Measurements from ENCODE around the gene PCDH9.

PCDH9 gene

GRCh38 chr13:67156723-67157060 lies 73.4 kb downstream of the PCDH9 start:
- DNase-seq (ENCODE audit: low read depth), result no peak

DNA sequence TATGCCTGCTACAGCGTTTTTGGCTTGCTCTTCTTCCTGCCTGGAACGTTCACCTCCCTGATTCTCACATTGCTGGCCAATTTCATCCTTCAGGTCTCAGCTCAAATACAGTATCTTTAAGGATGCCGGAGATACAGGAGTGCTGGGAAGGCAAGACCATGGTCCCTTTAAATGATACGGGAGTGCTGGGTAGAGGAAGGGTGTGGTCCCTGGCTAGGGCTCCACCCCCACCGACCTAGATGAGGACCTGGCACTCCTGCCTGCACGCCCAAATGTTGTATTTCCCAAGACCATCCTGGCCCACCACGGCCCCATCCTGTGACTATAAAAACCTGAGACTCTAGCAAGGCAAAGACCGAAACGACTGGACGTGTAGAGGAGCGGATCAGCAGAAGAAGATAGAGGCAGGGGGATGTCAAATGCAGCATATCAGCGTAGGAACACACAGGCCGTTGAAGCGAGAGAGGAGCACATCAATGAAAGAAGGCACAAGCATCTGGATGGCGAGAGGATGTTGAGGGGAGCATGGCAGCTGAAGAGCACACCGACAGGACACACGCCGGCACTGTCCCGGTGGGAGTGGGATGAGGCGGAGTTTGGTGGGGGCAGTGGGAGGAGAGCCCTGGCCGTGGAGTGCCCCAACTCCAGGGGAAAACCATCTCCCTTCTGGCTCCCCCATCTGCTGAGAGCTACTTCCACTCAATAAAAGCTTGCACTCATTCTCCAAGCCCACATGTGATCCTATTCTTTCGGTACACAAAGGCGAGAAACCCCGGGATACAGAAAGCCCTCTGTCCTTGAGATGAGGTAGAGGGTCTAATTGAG lies 74.0 kb downstream of the PCDH9 start:
- no peak for DNase-seq (ENCODE audit: low read depth)

GRCh38 chr13:67152085-67152484 lies 78.1 kb downstream of the PCDH9 start:
- no peak for DNase-seq (ENCODE audit: low read depth)

DNA sequence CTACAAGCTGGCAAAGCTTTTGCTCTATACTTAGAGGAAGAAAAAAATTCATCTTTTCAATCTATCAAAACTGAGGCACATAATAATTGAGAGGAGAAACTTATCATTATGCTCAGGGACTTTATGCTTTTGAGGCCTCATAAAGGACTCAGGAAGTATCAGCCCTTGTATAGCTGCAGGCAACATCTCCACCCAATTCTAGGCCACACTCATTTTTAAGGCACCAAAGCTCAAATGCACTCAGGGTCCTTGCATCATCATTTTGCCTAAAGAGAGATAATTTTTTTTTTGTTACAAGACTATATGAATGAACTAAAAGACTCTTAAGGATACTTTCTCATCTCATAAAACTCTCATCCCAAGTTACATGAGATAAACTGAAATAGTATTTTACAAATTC lies 78.5 kb downstream of the PCDH9 start:
- DNase-seq (ENCODE audit: low read depth), result no peak

- no peak for DNase-seq (ENCODE audit: low read depth)
These were observed 79.5 kb downstream of the PCDH9 start for GRCh38 chr13:67150608-67151007.

GRCh38 chr13:67148161-67148571 lies 82.0 kb downstream of the PCDH9 start:
- DNase-seq (ENCODE audit: low read depth), result no peak

- no peak for DNase-seq (ENCODE audit: low read depth)
These were observed 82.6 kb downstream of the PCDH9 start for GRCh38 chr13:67147342-67148133.

- no peak for DNase-seq (ENCODE audit: low read depth)
These were observed 83.5 kb downstream of the PCDH9 start for GRCh38 chr13:67146523-67147130.

- no peak for DNase-seq (ENCODE audit: low read depth)
These were observed 84.2 kb downstream of the PCDH9 start for GRCh38 chr13:67145950-67146349.

DNA sequence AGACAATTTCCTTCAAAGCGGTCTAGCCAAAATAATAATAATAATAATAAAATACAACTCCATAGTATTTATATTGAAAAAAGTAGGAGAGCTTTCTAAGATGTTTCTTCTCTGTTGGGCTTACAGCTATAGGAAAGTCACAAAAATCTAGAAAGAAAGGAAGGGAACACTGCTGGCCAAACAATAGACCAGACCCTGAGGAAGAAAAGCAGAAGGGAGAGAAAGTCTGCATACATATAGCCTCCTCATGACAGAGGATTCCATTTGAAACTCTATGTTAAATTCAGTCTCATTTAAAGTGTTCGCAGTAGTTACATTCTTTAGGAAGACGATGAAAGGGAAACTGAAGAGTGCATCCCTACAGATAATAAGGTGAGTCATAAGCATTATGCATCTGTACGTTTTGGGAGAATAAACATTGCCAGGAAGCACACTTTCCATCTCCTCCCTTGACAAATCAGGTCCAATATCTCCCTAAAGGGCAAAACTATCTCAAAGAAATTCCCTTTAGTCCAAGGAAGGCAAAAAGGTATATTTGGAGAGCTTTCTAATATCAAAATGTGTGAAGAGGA lies 86.5 kb downstream of the PCDH9 start:
- DNase-seq (ENCODE audit: low read depth), result no peak

DNA sequence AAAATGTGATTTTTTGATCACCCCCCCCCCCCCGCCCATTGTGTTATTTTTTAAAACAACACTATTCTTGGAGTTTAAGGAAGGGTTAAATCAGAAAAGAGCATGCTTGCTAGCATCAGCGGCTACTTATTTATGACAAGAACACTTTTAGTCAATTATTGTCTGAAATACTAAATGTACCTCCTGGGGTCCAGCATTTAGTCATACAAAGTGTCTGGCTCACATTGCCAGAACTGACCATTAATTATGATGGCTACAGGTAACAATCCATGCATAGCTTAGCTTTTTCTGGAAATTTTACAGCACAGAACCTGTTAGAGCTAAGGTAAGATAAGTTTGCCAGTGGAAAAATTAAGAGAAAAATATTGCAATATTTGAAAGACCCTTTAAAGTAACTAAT lies 90.1 kb downstream of the PCDH9 start:
- no peak for DNase-seq (ENCODE audit: low read depth)

GRCh38 chr13:67139551-67139950 lies 90.6 kb downstream of the PCDH9 start:
- DNase-seq (ENCODE audit: low read depth), result no peak

GRCh38 chr13:67138970-67139369 lies 91.2 kb downstream of the PCDH9 start:
- no peak for DNase-seq (ENCODE audit: low read depth)

- no peak for DNase-seq (ENCODE audit: low read depth)
These were observed 92.9 kb downstream of the PCDH9 start for GRCh38 chr13:67137044-67137735.

- DNase-seq (ENCODE audit: low read depth), result no peak
These were observed 94.0 kb downstream of the PCDH9 start for GRCh38 chr13:67136157-67136556.

- DNase-seq (ENCODE audit: low read depth), result no peak
These were observed 94.8 kb downstream of the PCDH9 start for GRCh38 chr13:67135356-67135755.

DNA sequence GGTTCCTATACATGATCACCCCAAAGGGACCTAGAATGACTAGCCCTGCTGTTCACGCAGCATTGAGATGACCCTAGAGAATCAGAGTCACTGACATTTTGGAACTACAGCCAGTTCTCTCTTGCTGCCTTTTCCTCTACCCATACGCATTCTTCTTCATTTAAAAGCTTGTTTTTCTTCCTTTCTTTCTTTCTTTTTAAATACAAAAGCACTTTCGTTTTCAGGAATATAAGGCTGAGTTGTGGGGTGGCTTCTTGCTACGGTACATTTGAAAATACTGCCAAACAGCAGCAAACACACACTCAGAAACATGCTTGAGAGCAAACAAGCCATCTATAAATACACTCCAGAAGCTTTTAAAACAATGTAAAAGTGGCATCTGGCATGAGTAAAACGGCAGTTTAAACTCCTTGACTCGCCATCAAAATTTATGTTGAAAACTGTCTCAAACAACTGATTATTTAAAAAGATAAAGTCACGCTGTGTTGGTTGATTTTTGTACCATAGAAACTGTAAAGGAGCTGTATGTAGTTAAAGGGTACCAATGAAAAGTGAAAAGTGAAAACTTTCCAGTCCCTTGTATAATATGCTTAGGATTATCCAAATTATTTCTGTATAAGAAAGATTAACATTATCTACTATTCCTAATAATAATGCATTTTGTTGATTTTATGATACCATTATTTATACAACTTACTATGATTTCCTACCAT lies 95.6 kb downstream of the PCDH9 start:
- DNase-seq (ENCODE audit: low read depth), result no peak

GRCh38 chr13:67133476-67133875 lies 96.7 kb downstream of the PCDH9 start:
- DNase-seq (ENCODE audit: low read depth), result no peak

DNA sequence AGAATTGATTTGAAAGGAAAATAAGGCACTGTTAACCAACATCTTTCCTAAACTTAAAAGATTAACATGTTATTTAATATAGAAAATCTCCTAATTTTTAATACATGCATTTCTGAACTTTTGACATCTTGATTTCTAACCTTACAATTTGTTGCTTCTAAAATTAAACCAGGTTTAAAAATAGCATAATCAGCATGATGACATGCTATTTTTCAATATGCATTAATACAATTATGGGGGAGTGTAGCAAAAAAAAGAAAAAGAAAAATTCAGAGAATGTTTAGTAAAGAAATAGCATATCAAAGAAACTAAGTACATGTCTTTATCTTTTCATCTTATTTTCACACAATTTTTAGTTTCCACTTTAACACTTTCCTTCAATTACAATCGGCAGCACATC lies 98.7 kb downstream of the PCDH9 start:
- DNase-seq (ENCODE audit: low read depth), result no peak

GRCh38 chr13:67130444-67130843 lies 99.7 kb downstream of the PCDH9 start:
- DNase-seq (ENCODE audit: low read depth), result no peak

DNA sequence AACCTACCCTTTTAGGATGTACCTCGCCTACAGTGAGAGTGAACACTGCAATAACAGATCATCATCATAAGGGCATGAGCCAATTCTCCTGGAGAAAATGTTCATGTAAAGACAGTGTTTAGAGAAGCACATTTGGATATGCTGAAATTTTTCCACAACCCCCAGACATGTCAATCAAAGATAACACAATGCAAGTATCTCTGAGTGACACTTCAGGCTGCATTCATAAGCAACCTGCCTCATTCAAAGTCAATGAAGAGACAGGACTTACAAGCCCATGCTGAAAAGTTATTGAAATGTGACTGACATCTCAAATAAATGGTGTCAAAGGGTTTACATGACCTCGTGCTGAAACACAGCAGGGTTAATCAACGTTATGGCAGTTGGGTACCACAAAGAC lies 102.0 kb downstream of the PCDH9 start:
- no peak for DNase-seq (ENCODE audit: low read depth)

DNA sequence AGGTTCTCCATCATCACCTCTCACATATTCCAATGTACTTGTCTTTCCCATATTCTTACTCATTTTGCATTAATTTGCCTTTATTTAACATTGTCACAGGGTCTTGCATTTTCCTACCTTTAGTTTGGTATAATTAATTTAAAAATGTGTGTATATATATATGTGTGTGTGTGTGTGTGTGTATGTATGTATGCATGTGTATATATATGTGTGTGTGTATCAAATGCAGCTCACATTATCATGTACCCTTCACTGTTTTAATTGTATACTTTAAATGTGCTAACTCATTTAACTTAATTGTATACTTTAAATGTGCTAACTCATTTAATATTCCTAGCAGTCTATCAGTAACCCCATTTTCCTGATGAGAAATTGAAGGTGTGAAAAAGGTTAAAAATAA lies 104.5 kb downstream of the PCDH9 start:
- DNase-seq (ENCODE audit: low read depth), result no peak
